Measurements from ENCODE around the gene DENND1A. TPM values are rescaled to one million over a fixed set of nuclear protein-coding genes. Genes with fewer than 3 reads are reported as not detected.

DENND1A gene
- total RNA-seq, 2 experiments from 2014 or later: 21.9 to 23.3 TPM

DNA sequence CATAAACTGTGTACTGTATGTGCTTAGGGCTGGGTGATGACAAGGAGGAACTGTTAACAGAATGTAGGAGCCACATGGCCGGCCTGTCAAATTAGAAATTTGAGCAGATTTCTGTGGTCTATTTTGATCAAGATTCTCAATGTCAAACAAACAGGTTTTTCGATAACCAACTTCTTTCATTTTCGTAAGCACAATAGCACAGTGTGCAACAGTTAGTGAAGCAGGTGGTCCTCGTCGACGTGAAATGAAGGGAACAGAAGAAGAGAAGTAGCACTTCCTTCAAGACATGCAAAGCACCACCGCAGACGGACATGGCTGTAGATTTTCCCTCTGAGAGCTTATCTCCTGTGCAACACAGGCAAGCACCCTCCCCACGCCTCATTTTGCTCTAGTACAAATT lies 321.8 kb downstream of the DENND1A start:
- H3K9me3 Mint-ChIP-seq: no peaks in the 10 kb centered on the region
- intact Hi-C loops (cut with micrococcal nuclease): no loop called here
- DNase-seq (no peak), ATAC-seq (no peak)
- POLR2A ChIA-PET: no interaction called here
- CTCF ChIA-PET: no interaction called here
- peaks cover 2% of the 10 kb centered on the region for H3K36me3 Mint-ChIP-seq (ENCODE audit: low read depth)
- no peak overlapping the region for H3K27ac Mint-ChIP-seq
- TF ChIP-seq CTCF (IDR thresholded peaks at IDR 0.05): no peak
- H3K4me3 Mint-ChIP-seq: no peak overlapping the region
- no peaks in the 10 kb centered on the region for H3K4me1 Mint-ChIP-seq (ENCODE audit: low read depth)
- H3K27me3 Mint-ChIP-seq: no peaks in the 10 kb centered on the region

- Mint-ChIP-seq H3K4me1 (ENCODE audit: low read depth) (no peaks in the 10 kb centered on the region), H3K36me3 (ENCODE audit: low read depth) (peaks cover 2% of the 10 kb centered on the region), H3K27ac (no peak overlapping the region), H3K4me3 (no peak overlapping the region), H3K9me3 (no peaks in the 10 kb centered on the region), H3K27me3 (no peaks in the 10 kb centered on the region)
- ChIA-PET CTCF (no interaction called here), POLR2A (no interaction called here)
- intact Hi-C loops (cut with micrococcal nuclease): no loop called here
- TF ChIP-seq CTCF (IDR thresholded peaks at IDR 0.05): no peak
- DNase-seq (no peak), ATAC-seq (no peak)
Measured at GRCh38 chr9:123607479-123607878, 322.4 kb downstream of the DENND1A start.

GRCh38 chr9:123606141-123606540 lies 323.8 kb downstream of the DENND1A start:
- ChIA-PET POLR2A (no interaction called here), CTCF (interaction anchor here (2.0 kb wide), 1 partner anchor 9 kb away, joined by 4 read pairs; no protein-coding TSS in a partner anchor)
- no peak overlapping the region for H3K4me3 Mint-ChIP-seq
- no peaks in the 10 kb centered on the region for H3K27me3 Mint-ChIP-seq
- no peak for DNase-seq
- no peak for TF ChIP-seq CTCF (IDR thresholded peaks at IDR 0.05)
- ATAC-seq: no peak
- H3K9me3 Mint-ChIP-seq: no peaks in the 10 kb centered on the region
- H3K27ac Mint-ChIP-seq: no peak overlapping the region
- no peaks in the 10 kb centered on the region for H3K4me1 Mint-ChIP-seq (ENCODE audit: low read depth)
- peaks cover 2% of the 10 kb centered on the region for H3K36me3 Mint-ChIP-seq (ENCODE audit: low read depth)
- intact Hi-C loops (cut with micrococcal nuclease): no loop called here

GRCh38 chr9:123605286-123605685 lies 324.6 kb downstream of the DENND1A start:
- DNase-seq (no peak), ATAC-seq (no peak)
- Mint-ChIP-seq H3K27ac (no peak overlapping the region), H3K4me1 (ENCODE audit: low read depth) (no peaks in the 10 kb centered on the region), H3K36me3 (ENCODE audit: low read depth) (peaks cover 2% of the 10 kb centered on the region), H3K4me3 (no peak overlapping the region), H3K9me3 (no peaks in the 10 kb centered on the region), H3K27me3 (no peaks in the 10 kb centered on the region)
- ChIA-PET CTCF (interaction anchor here (2.0 kb wide), 1 partner anchor 10 kb away, joined by 4 read pairs; no protein-coding TSS in a partner anchor), POLR2A (no interaction called here)
- intact Hi-C loops (cut with micrococcal nuclease): no loop called here
- no peak for TF ChIP-seq CTCF (IDR thresholded peaks at IDR 0.05)

- intact Hi-C loops (cut with micrococcal nuclease): no loop called here
- TF ChIP-seq CTCF (IDR thresholded peaks at IDR 0.05): no peak
- Mint-ChIP-seq H3K4me3 (no peak overlapping the region), H3K4me1 (ENCODE audit: low read depth) (no peaks in the 10 kb centered on the region), H3K9me3 (no peaks in the 10 kb centered on the region), H3K27me3 (no peaks in the 10 kb centered on the region), H3K36me3 (ENCODE audit: low read depth) (peaks cover 4% of the 10 kb centered on the region), H3K27ac (no peak overlapping the region)
- ChIA-PET POLR2A (no interaction called here), CTCF (interaction anchor here (2.0 kb wide), 1 partner anchor 10 kb away, joined by 4 read pairs; no protein-coding TSS in a partner anchor)
- no peak for DNase-seq
- no peak for ATAC-seq
Measured at GRCh38 chr9:123604861-123605260, 325.1 kb downstream of the DENND1A start.

Measured in activated CD8-positive, alpha-beta T cell treated with anti-CD3 and anti-CD28 coated beads for 36 hours (primary cell).